Posterior vena cava (tissue), 2 donors: ENCODE results near the gene TMEM132C. TPM values are rescaled to one million over a fixed set of nuclear protein-coding genes. Genes with fewer than 3 reads are reported as not detected.
A peak's percentile ranks its signal among the peaks of the same experiment; 100 is the strongest.

ENCODE experiments used
- DNase-seq: peaks from one replicate; pipeline ENCODE4 v3.0.0-alpha.2; 2020; ENCODE audit warnings: low spot score
- intact Hi-C, 2 donors: fragments of 100-400 bp; cut with DNase I; formaldehyde crosslinking; loops; one replicate each; pipeline versions ENCODE4 v1.14.1 to v1.14.2; 2022 to 2023
- total RNA-seq, 2 donors: library from RNA; stranded (reverse); fragmentation: NEBNext Ultra II Directional; extraction: Animal tissue kit (Norgen Biotek cat#: 25700); gene quantifications; one replicate each; pipeline ENCODE4 v1.2.1, GENCODE V29; 2021
- donor health status: DM: yes; HTN: yes; CAD: no.
- donor health status: DM: yes; HTN: yes; CAD: no.

TMEM132C gene
- total RNA-seq, 2 donors from 2014 or later, result 1.1 to 1.5 TPM

- intact Hi-C loops, result no loop called here
- DNase-seq, result peak; percentile 0
Observed at GRCh38 chr12:128709660-128710059, 442.7 kb downstream of the TMEM132C start.

- peak; percentile 50 for DNase-seq
- intact Hi-C loops, result no loop called here
Observed at GRCh38 chr12:128711486-128711885, 444.5 kb downstream of the TMEM132C start.

- intact Hi-C loops, result no loop called here
- DNase-seq, result peak; percentile 22
Observed at GRCh38 chr12:128712622-128713021, 445.7 kb downstream of the TMEM132C start.

- intact Hi-C loops, result no loop called here
- no peak for DNase-seq
Observed at GRCh38 chr12:128715485-128715884, 448.5 kb downstream of the TMEM132C start.

- intact Hi-C loops, result no loop called here
- no peak for DNase-seq
Observed at GRCh38 chr12:128724468-128725046, 457.6 kb downstream of the TMEM132C start.

GRCh38 chr12:128726886-128727285 lies 459.9 kb downstream of the TMEM132C start:
- intact Hi-C loops, result no loop called here
- DNase-seq, result no peak

- no peak for DNase-seq
- intact Hi-C loops, result no loop called here
Observed at GRCh38 chr12:128727461-128727860, 460.5 kb downstream of the TMEM132C start.

GRCh38 chr12:128727999-128728398 lies 461.0 kb downstream of the TMEM132C start:
- no peak for DNase-seq
- intact Hi-C loops, result no loop called here

- no peak for DNase-seq
Observed at GRCh38 chr12:128729628-128730121, 462.7 kb downstream of the TMEM132C start.

GRCh38 chr12:128734371-128734770 lies 467.4 kb downstream of the TMEM132C start:
- no peak for DNase-seq
- intact Hi-C loops, result no loop called here

More at GRCh38 chr12:128729628-128730121, 462.7 kb downstream of the TMEM132C start:
- intact Hi-C loops, result no loop called here

GRCh38 chr12:128737292-128737966 lies 470.5 kb downstream of the TMEM132C start:
- intact Hi-C loops, result no loop called here
- no peak for DNase-seq

- no peak for DNase-seq
- intact Hi-C loops, result no loop called here
Observed at GRCh38 chr12:128743916-128744315, 476.9 kb downstream of the TMEM132C start.

- intact Hi-C loops, result no loop called here
Observed at GRCh38 chr12:128745772-128746689, 479.1 kb downstream of the TMEM132C start.

GRCh38 chr12:128747441-128747840 lies 480.5 kb downstream of the TMEM132C start:
- no peak for DNase-seq
- intact Hi-C loops, result no loop called here

More at GRCh38 chr12:128745772-128746689, 479.1 kb downstream of the TMEM132C start:
- no peak for DNase-seq

- no peak for DNase-seq
- intact Hi-C loops, result no loop called here
Observed at GRCh38 chr12:128752386-128752785, 485.4 kb downstream of the TMEM132C start.

- DNase-seq, result no peak
- intact Hi-C loops, result no loop called here
Observed at GRCh38 chr12:128753438-128753837, 486.5 kb downstream of the TMEM132C start.

- no peak for DNase-seq
- intact Hi-C loops, result no loop called here
Observed at GRCh38 chr12:128754275-128754674, 487.3 kb downstream of the TMEM132C start.

- intact Hi-C loops, result no loop called here
- no peak for DNase-seq
Observed at GRCh38 chr12:128755566-128755965, 488.6 kb downstream of the TMEM132C start.
